Lung microvascular endothelial cell (primary cell): ENCODE measurements around the gene LIF. TPM values are rescaled to one million over a fixed set of nuclear protein-coding genes. Genes with fewer than 3 reads are reported as not detected.

Experiments used
- DNase-seq, 2 donors: peaks; one replicate each; pipeline versions ENCODE4 v3.0.0 to v3.0.0-alpha.2; 2010; ENCODE audit warnings: low read depth in 2 of 2
- total RNA-seq: library from RNA; depleted of rRNA; stranded (reverse); fragments of >200 nt; gene quantifications from 2 replicates; pipeline ENCODE4 v1.2.1, GENCODE V29; 2014

The LIF gene
- total RNA-seq, 1 donor from 2014 or later: 0.20 TPM

GRCh38 chr22:30191040-30191701, 55.4 kb downstream of the LIF start:
- no peak for DNase-seq

GRCh38 chr22:30190574-30190973, 56.0 kb downstream of the LIF start:
- no peak for DNase-seq

Other genes starting within 250 kb of the LIF start
- gene HORMAD2, start 166.3 kb downstream of the LIF start, total RNA-seq: not detected in 2 replicates
- not detected in 2 replicates for gene OSM, start 20.1 kb upstream of the LIF start, total RNA-seq
- gene CASTOR1, start 42.7 kb upstream of the LIF start, total RNA-seq: 5.0 and 6.5 TPM in 2 replicates
- gene TBC1D10A, start 80.2 kb upstream of the LIF start, total RNA-seq: 5.9 and 8.9 TPM in 2 replicates
- 14.6 and 15.5 TPM in 2 replicates for gene SF3A1, start 110.1 kb upstream of the LIF start, total RNA-seq
- gene CCDC157, start 110.2 kb upstream of the LIF start, total RNA-seq: 1.1 and 1.4 TPM in 2 replicates
- 12.0 and 23.8 TPM in 2 replicates for gene RNF215, start 140.7 kb upstream of the LIF start, total RNA-seq
- gene SEC14L2, start 150.3 kb upstream of the LIF start, total RNA-seq: 7.8 and 8.1 TPM in 2 replicates
- gene MTFP1, start 179.0 kb upstream of the LIF start, total RNA-seq: 17.7 and 24.0 TPM in 2 replicates
- not detected in 2 replicates for gene SEC14L3, start 225.3 kb upstream of the LIF start, total RNA-seq